ENCODE results near the gene ATP11B. TPM values are rescaled to one million over a fixed set of nuclear protein-coding genes. Genes with fewer than 3 reads are reported as not detected.
A peak's percentile ranks its signal among the peaks of the same experiment; 100 is the strongest.

The ATP11B gene
- total and polyA plus RNA-seq, 4 experiments from 2014 or later: 37.1 to 130 (median 85.7) TPM

GRCh38 chr3:182786564-182787196 lies 6.6 kb upstream of the ATP11B start:
- DNase-seq: no peak
- intact Hi-C loops (cut with micrococcal nuclease): no loop called here
- peaks cover 4% of the 10 kb centered on the region for H3K27me3 ChIP-seq (ENCODE audit: insufficient read depth, low read length)
- Mint-ChIP-seq H3K4me3 (no peak overlapping the region), H3K4me1 (no peaks in the 10 kb centered on the region), H3K9me3 (peaks cover 0 to 2% (median 0%) of the 10 kb centered on the region in 8 donors), H3K36me3 (no peaks in the 10 kb centered on the region), H3K27me3 (peaks cover 18 to 21% of the 10 kb centered on the region in 2 donors), H3K27ac (no peak overlapping the region)
- POLR2A ChIA-PET (ENCODE audit: partially characterized antibody): no interaction called here
- no peaks in the 10 kb centered on the region for H3K9me3 ChIP-seq (ENCODE audit: control insufficient read depth in 1 of 2, low read length in 2 of 2)
- H3K4me3 ChIP-seq (ENCODE audit: low read length in 2 of 2): no peak overlapping the region
- CTCF ChIA-PET (ENCODE audit: partially characterized antibody): interaction anchor here (1.2 kb wide), 1 partner anchor 70 kb away, joined by 3 read pairs; no protein-coding TSS in a partner anchor
- H3K27ac ChIP-seq (ENCODE audit: low read depth, low read length): no peak overlapping the region
- H3K36me3 ChIP-seq (ENCODE audit: insufficient read depth, low read length): no peaks in the 10 kb centered on the region
- H3K4me1 ChIP-seq (ENCODE audit: insufficient read depth, low read length): no peaks in the 10 kb centered on the region

- DNase-seq: no peak
- H3K27me3 ChIP-seq (ENCODE audit: insufficient read depth, low read length): peaks cover 4% of the 10 kb centered on the region
- H3K36me3 ChIP-seq (ENCODE audit: insufficient read depth, low read length): no peaks in the 10 kb centered on the region
- Mint-ChIP-seq H3K9me3 (peaks cover 0 to 2% (median 0%) of the 10 kb centered on the region in 8 donors), H3K36me3 (no peaks in the 10 kb centered on the region), H3K27ac (no peak overlapping the region), H3K4me3 (no peak overlapping the region), H3K27me3 (peaks cover 18 to 21% of the 10 kb centered on the region in 2 donors), H3K4me1 (peaks cover 0 to 2% (median under 1%) of the 10 kb centered on the region in 4 donors)
- POLR2A ChIA-PET (ENCODE audit: partially characterized antibody): no interaction called here
- no peak overlapping the region for H3K27ac ChIP-seq (ENCODE audit: low read depth, low read length)
- intact Hi-C loops (cut with micrococcal nuclease): no loop called here
- H3K4me3 ChIP-seq (ENCODE audit: low read length in 2 of 2): no peak overlapping the region
- H3K9me3 ChIP-seq (ENCODE audit: control insufficient read depth in 1 of 2, low read length in 2 of 2): no peaks in the 10 kb centered on the region
- H3K4me1 ChIP-seq (ENCODE audit: insufficient read depth, low read length): no peaks in the 10 kb centered on the region
- CTCF ChIA-PET (ENCODE audit: partially characterized antibody): no interaction called here
Observed at GRCh38 chr3:182787302-182788036, 5.8 kb upstream of the ATP11B start.

- ChIA-PET CTCF (ENCODE audit: partially characterized antibody) (no interaction called here), POLR2A (ENCODE audit: partially characterized antibody) (no interaction called here)
- peaks cover 0 to 3% (median 0%) of the 10 kb centered on the region in 8 donors for H3K9me3 Mint-ChIP-seq
- no peaks in the 10 kb centered on the region for H3K36me3 ChIP-seq (ENCODE audit: insufficient read depth, low read length)
- H3K27me3 ChIP-seq (ENCODE audit: insufficient read depth, low read length): peaks cover 4% of the 10 kb centered on the region
- DNase-seq: no peak
- H3K27ac ChIP-seq (ENCODE audit: low read depth, low read length): no peak overlapping the region
- H3K4me3 ChIP-seq (ENCODE audit: low read length in 2 of 2): no peak overlapping the region
- H3K36me3 Mint-ChIP-seq: peaks cover 0 to 11% of the 10 kb centered on the region in 2 donors
- H3K9me3 ChIP-seq (ENCODE audit: control insufficient read depth in 1 of 2, low read length in 2 of 2): no peaks in the 10 kb centered on the region
- intact Hi-C loops (cut with micrococcal nuclease): no loop called here
- H3K27me3 Mint-ChIP-seq: peaks cover 15 to 16% of the 10 kb centered on the region in 2 donors
- no peak overlapping the region for H3K27ac Mint-ChIP-seq
- peaks cover 0 to 12% (median 4%) of the 10 kb centered on the region in 4 donors for H3K4me1 Mint-ChIP-seq
- no peak overlapping the region for H3K4me3 Mint-ChIP-seq
- H3K4me1 ChIP-seq (ENCODE audit: insufficient read depth, low read length): no peaks in the 10 kb centered on the region
Observed at GRCh38 chr3:182789371-182789770, 3.9 kb upstream of the ATP11B start.

GRCh38 chr3:182790612-182791011 lies 2.7 kb upstream of the ATP11B start:
- intact Hi-C loops (cut with micrococcal nuclease): loop anchor here (5.0 to 10.0 kb wide), 3 partner anchors 78 to 1094 kb away; partner anchors contain the start of genes LAMP3 and PARL
- no peak overlapping the region for H3K27ac ChIP-seq (ENCODE audit: low read depth, low read length)
- DNase-seq: no peak
- H3K4me1 ChIP-seq (ENCODE audit: insufficient read depth, low read length): peaks cover 2% of the 10 kb centered on the region
- Mint-ChIP-seq H3K4me3 (no peak overlapping the region), H3K9me3 (peaks cover 0 to 3% (median 0%) of the 10 kb centered on the region in 8 donors), H3K4me1 (peaks cover 8 to 24% (median 10%) of the 10 kb centered on the region in 4 donors), H3K36me3 (peaks cover 0 to 18% of the 10 kb centered on the region in 2 donors), H3K27me3 (peaks cover 8 to 13% of the 10 kb centered on the region in 2 donors), H3K27ac (no peak overlapping the region)
- H3K27me3 ChIP-seq (ENCODE audit: insufficient read depth, low read length): peaks cover 4% of the 10 kb centered on the region
- H3K36me3 ChIP-seq (ENCODE audit: insufficient read depth, low read length): no peaks in the 10 kb centered on the region
- POLR2A ChIA-PET (ENCODE audit: partially characterized antibody): no interaction called here
- no peaks in the 10 kb centered on the region for H3K9me3 ChIP-seq (ENCODE audit: control insufficient read depth in 1 of 2, low read length in 2 of 2)
- CTCF ChIA-PET (ENCODE audit: partially characterized antibody): interaction anchor here (1.8 kb wide), 1 partner anchor 77 kb away, joined by 4 read pairs; no protein-coding TSS in a partner anchor
- no peak overlapping the region for H3K4me3 ChIP-seq (ENCODE audit: low read length in 2 of 2)

- Histone ChIP-seq H3K4me3 (ENCODE audit: low read length in 2 of 2) (peak overlapping the region; percentile 57 to 75), H3K27me3 (ENCODE audit: insufficient read depth, low read length) (no peaks in the 10 kb centered on the region), H3K27ac (ENCODE audit: low read depth, low read length) (peak overlapping the region; percentile 95), H3K36me3 (ENCODE audit: insufficient read depth, low read length) (no peaks in the 10 kb centered on the region), H3K9me3 (ENCODE audit: control insufficient read depth in 1 of 2, low read length in 2 of 2) (no peaks in the 10 kb centered on the region), H3K4me1 (ENCODE audit: insufficient read depth, low read length) (peaks cover 32% of the 10 kb centered on the region)
- DNase-seq: peak; percentile 51 to 62 (median 58)
- Mint-ChIP-seq H3K4me3 (peak overlapping the region; percentile 93 to 97 (median 97)), H3K36me3 (peaks cover 4 to 24% of the 10 kb centered on the region in 2 donors), H3K27me3 (peaks cover 0 to under 1% of the 10 kb centered on the region in 2 donors), H3K4me1 (peaks cover 28 to 57% (median 32%) of the 10 kb centered on the region in 4 donors), H3K27ac (peak overlapping the region; percentile 93 to 99 (median 98)), H3K9me3 (peaks cover 0 to 3% (median 0%) of the 10 kb centered on the region in 8 donors)
- CTCF ChIA-PET (ENCODE audit: partially characterized antibody): interaction anchor here (0.9 kb wide), 1 partner anchor 1090 kb away, joined by 3 read pairs; no protein-coding TSS in a partner anchor
- intact Hi-C loops (cut with micrococcal nuclease): loop anchor here (2.0 to 10.0 kb wide), 7 partner anchors 41 to 1881 kb away; partner anchors contain the start of genes FXR1, LAMP3, MCCC1 and PARL
- POLR2A ChIA-PET (ENCODE audit: partially characterized antibody): interaction anchor here (0.8 to 3.7 kb wide), 12 partner anchors 12 to 1882 kb away, joined by 3 to 15 read pairs (median 4); partner anchors contain the start of genes FXR1 and KLHL24
Observed at GRCh38 chr3:182793663-182794454, 555 bp downstream of the ATP11B start.

- Histone ChIP-seq H3K4me1 (ENCODE audit: insufficient read depth, low read length) (peaks cover 36% of the 10 kb centered on the region), H3K27me3 (ENCODE audit: insufficient read depth, low read length) (no peaks in the 10 kb centered on the region), H3K4me3 (ENCODE audit: low read length in 2 of 2) (peak overlapping the region; percentile 57 to 75), H3K9me3 (ENCODE audit: control insufficient read depth in 1 of 2, low read length in 2 of 2) (no peaks in the 10 kb centered on the region), H3K27ac (ENCODE audit: low read depth, low read length) (peak overlapping the region; percentile 95), H3K36me3 (ENCODE audit: insufficient read depth, low read length) (no peaks in the 10 kb centered on the region)
- CTCF ChIA-PET (ENCODE audit: partially characterized antibody): interaction anchor here (0.9 to 1.2 kb wide), 2 partner anchors 187 to 1089 kb away, joined by 3 read pairs; no protein-coding TSS in a partner anchor
- POLR2A ChIA-PET (ENCODE audit: partially characterized antibody): interaction anchor here (0.6 to 3.7 kb wide), 17 partner anchors 12 to 1882 kb away, joined by 3 to 15 read pairs (median 4); partner anchors contain the start of genes FXR1 and KLHL24
- DNase-seq: peak in 1 of 5 donors; percentile 2
- Mint-ChIP-seq H3K4me1 (peaks cover 28 to 60% (median 33%) of the 10 kb centered on the region in 4 donors), H3K36me3 (peaks cover 4 to 24% of the 10 kb centered on the region in 2 donors), H3K27me3 (no peaks in the 10 kb centered on the region), H3K4me3 (peak overlapping the region; percentile 93 to 97 (median 97)), H3K9me3 (peaks cover 0 to 3% (median 0%) of the 10 kb centered on the region in 8 donors), H3K27ac (peak overlapping the region; percentile 93 to 99 (median 98))
- intact Hi-C loops (cut with micrococcal nuclease): loop anchor here (2.0 to 10.0 kb wide), 6 partner anchors 40 to 1882 kb away; partner anchors contain the start of genes FXR1, LAMP3, MCCC1 and PARL
Observed at GRCh38 chr3:182794455-182795388, 1.4 kb downstream of the ATP11B start.

All from CD4-positive, alpha-beta memory T cell (primary cell).